ENCODE measurements around the gene RBM6. TPM values are rescaled to one million over a fixed set of nuclear protein-coding genes. Genes with fewer than 3 reads are reported as not detected.

Gene RBM6
- total RNA-seq, 1 donor from 2014 or later, result 110 TPM

- H3K36me3 ChIP-seq, result no peaks in the 10 kb centered on the region
- DNase-seq, result no peak
- ATAC-seq, result no peak
- no peak overlapping the region for H3K4me3 ChIP-seq
- intact Hi-C loops (cut with DNase I), result no loop called here
- no peaks in the 10 kb centered on the region for H3K27me3 ChIP-seq
- H3K27ac ChIP-seq, result no peak overlapping the region
- peaks cover 5% of the 10 kb centered on the region for H3K4me1 ChIP-seq
- no peak for TF ChIP-seq CTCF (IDR thresholded peaks at IDR 0.05)
- H3K9me3 ChIP-seq, result no peaks in the 10 kb centered on the region
Measured at GRCh38 chr3:49955636-49956035, 15.7 kb downstream of the RBM6 start.

- no peaks in the 10 kb centered on the region for H3K27me3 ChIP-seq
- no peak overlapping the region for H3K27ac ChIP-seq
- DNase-seq, result no peak
- peaks cover 17% of the 10 kb centered on the region for H3K36me3 ChIP-seq
- intact Hi-C loops (cut with DNase I), result no loop called here
- ATAC-seq, result no peak
- TF ChIP-seq CTCF (IDR thresholded peaks at IDR 0.05), result no peak
- H3K4me1 ChIP-seq, result peaks cover 4% of the 10 kb centered on the region
- H3K9me3 ChIP-seq, result no peaks in the 10 kb centered on the region
- H3K4me3 ChIP-seq, result no peak overlapping the region
Measured at GRCh38 chr3:49966233-49966942, 26.4 kb downstream of the RBM6 start.

- H3K36me3 ChIP-seq, result peaks cover 22% of the 10 kb centered on the region
- no peak for ATAC-seq
- H3K27ac ChIP-seq, result no peak overlapping the region
- no peaks in the 10 kb centered on the region for H3K27me3 ChIP-seq
- no peaks in the 10 kb centered on the region for H3K9me3 ChIP-seq
- peaks cover 4% of the 10 kb centered on the region for H3K4me1 ChIP-seq
- intact Hi-C loops (cut with DNase I), result no loop called here
- H3K4me3 ChIP-seq, result no peak overlapping the region
- TF ChIP-seq CTCF (IDR thresholded peaks at IDR 0.05), result no peak
- no peak for DNase-seq
Measured at GRCh38 chr3:49967291-49967690, 27.3 kb downstream of the RBM6 start.

GRCh38 chr3:49968346-49968745, 28.4 kb downstream of the RBM6 start:
- Histone ChIP-seq H3K27ac (no peak overlapping the region), H3K36me3 (peaks cover 25% of the 10 kb centered on the region), H3K27me3 (no peaks in the 10 kb centered on the region), H3K4me3 (no peak overlapping the region), H3K9me3 (no peaks in the 10 kb centered on the region), H3K4me1 (peaks cover 4% of the 10 kb centered on the region)
- intact Hi-C loops (cut with DNase I), result no loop called here
- no peak for DNase-seq
- no peak for ATAC-seq
- TF ChIP-seq CTCF (IDR thresholded peaks at IDR 0.05), result no peak

- intact Hi-C loops (cut with DNase I), result no loop called here
- no peak overlapping the region for H3K4me3 ChIP-seq
- peak; percentile 37 for ATAC-seq
- TF ChIP-seq CTCF (IDR thresholded peaks at IDR 0.05), result no peak
- peaks cover 51% of the 10 kb centered on the region for H3K36me3 ChIP-seq
- no peaks in the 10 kb centered on the region for H3K27me3 ChIP-seq
- peaks cover 2% of the 10 kb centered on the region for H3K4me1 ChIP-seq
- no peak overlapping the region for H3K27ac ChIP-seq
- no peaks in the 10 kb centered on the region for H3K9me3 ChIP-seq
- DNase-seq, result no peak
Measured at GRCh38 chr3:49972656-49973055, 32.7 kb downstream of the RBM6 start.

- no peak for DNase-seq
- H3K4me3 ChIP-seq, result no peak overlapping the region
- H3K4me1 ChIP-seq, result no peaks in the 10 kb centered on the region
- peaks cover 72% of the 10 kb centered on the region for H3K36me3 ChIP-seq
- H3K9me3 ChIP-seq, result no peaks in the 10 kb centered on the region
- intact Hi-C loops (cut with DNase I), result no loop called here
- no peak for ATAC-seq
- TF ChIP-seq CTCF (IDR thresholded peaks at IDR 0.05), result no peak
- H3K27ac ChIP-seq, result no peak overlapping the region
- no peaks in the 10 kb centered on the region for H3K27me3 ChIP-seq
Measured at GRCh38 chr3:49976942-49977341, 37.0 kb downstream of the RBM6 start.
